Measurements from ENCODE around the gene IGFBP3.

The IGFBP3 gene

DNA sequence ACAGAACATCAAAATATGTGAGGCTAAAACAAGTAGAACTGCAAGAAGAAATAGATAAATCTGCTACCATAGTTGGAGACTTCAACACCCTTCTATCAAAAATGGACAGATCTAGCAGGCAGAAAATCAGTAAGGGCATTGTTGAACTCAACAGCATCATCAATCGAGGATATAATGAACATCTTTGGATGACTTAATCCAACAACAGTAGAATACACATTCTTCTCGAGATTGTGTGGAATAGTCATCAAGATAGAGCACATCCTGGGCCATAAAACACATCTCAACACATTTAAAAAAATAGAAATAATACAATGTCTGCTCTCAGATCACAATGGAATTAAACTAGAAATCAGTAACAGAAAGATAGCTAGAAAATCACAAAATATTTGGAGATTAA is 22.9 kb downstream of the IGFBP3 start:
- no peak for DNase-seq
- H3K9me3 ChIP-seq = peaks cover 0 to 2% (median 0%) of the 10 kb centered on the region in 3 donors
- H3K27ac ChIP-seq = no peak overlapping the region
- H3K27me3 ChIP-seq = peaks cover 0 to 8% of the 10 kb centered on the region in 2 donors
- H3K4me1 ChIP-seq = no peaks in the 10 kb centered on the region
- H3K36me3 ChIP-seq = no peaks in the 10 kb centered on the region
- H3K4me3 ChIP-seq = no peak overlapping the region
- TF ChIP-seq, protein P1, sequence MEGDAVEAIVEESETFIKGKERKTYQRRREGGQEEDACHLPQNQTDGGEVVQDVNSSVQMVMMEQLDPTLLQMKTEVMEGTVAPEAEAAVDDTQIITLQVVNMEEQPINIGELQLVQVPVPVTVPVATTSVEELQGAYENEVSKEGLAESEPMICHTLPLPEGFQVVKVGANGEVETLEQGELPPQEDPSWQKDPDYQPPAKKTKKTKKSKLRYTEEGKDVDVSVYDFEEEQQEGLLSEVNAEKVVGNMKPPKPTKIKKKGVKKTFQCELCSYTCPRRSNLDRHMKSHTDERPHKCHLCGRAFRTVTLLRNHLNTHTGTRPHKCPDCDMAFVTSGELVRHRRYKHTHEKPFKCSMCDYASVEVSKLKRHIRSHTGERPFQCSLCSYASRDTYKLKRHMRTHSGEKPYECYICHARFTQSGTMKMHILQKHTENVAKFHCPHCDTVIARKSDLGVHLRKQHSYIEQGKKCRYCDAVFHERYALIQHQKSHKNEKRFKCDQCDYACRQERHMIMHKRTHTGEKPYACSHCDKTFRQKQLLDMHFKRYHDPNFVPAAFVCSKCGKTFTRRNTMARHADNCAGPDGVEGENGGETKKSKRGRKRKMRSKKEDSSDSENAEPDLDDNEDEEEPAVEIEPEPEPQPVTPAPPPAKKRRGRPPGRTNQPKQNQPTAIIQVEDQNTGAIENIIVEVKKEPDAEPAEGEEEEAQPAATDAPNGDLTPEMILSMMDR (IDR thresholded peaks at IDR 0.05) = no peak
- intact Hi-C loops (cut with DNase I; ENCODE audit: low total_unique reads) = no loop called here

DNA sequence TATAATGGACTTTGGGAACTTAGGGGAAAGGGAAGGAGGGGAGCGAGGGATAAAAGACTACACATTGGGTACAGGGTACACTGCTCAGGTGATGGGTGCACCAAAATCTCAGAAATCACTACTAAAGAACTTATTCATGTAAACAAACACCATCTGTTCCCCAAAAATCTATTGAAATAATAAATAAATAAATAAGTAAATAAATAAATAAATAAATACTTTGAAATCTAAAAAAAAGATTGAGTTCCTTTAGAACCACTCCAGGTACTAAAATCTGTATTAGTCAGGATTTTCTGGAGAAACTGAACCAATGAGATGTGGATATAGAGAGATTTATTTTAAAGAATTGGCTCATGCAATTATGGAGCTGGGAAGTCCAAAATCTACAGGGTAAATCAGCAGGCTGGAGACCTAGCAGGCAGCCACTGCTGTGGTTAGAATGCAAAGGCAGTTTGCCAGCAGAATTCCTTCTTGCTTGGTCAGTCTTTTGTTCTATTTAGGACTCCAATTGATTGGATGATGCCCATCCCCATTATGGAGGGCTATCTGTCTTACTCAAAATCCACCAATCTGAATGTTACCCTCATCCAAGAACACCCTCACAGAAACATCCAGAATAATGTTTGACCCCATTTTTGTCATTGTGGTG is 23.9 kb downstream of the IGFBP3 start:
- Histone ChIP-seq H3K4me1 (no peaks in the 10 kb centered on the region), H3K9me3 (no peaks in the 10 kb centered on the region), H3K27ac (no peak overlapping the region), H3K36me3 (no peaks in the 10 kb centered on the region), H3K4me3 (no peak overlapping the region), H3K27me3 (peaks cover 0 to 8% of the 10 kb centered on the region in 2 donors)
- DNase-seq = no peak
- TF ChIP-seq, protein P1 (IDR thresholded peaks at IDR 0.05) = no peak
- intact Hi-C loops (cut with DNase I; ENCODE audit: low total_unique reads) = no loop called here

- no peak overlapping the region for H3K4me3 ChIP-seq
- DNase-seq = no peak
- intact Hi-C loops (cut with DNase I; ENCODE audit: low total_unique reads) = no loop called here
- no peaks in the 10 kb centered on the region for H3K4me1 ChIP-seq
- TF ChIP-seq, protein P1 (IDR thresholded peaks at IDR 0.05) = no peak
- no peak overlapping the region for H3K27ac ChIP-seq
- peaks cover 0 to 17% of the 10 kb centered on the region in 2 donors for H3K27me3 ChIP-seq
- H3K9me3 ChIP-seq = no peaks in the 10 kb centered on the region
- no peaks in the 10 kb centered on the region for H3K36me3 ChIP-seq
Measured at GRCh38 chr7:45894665-45895062, 26.4 kb downstream of the IGFBP3 start.

DNA sequence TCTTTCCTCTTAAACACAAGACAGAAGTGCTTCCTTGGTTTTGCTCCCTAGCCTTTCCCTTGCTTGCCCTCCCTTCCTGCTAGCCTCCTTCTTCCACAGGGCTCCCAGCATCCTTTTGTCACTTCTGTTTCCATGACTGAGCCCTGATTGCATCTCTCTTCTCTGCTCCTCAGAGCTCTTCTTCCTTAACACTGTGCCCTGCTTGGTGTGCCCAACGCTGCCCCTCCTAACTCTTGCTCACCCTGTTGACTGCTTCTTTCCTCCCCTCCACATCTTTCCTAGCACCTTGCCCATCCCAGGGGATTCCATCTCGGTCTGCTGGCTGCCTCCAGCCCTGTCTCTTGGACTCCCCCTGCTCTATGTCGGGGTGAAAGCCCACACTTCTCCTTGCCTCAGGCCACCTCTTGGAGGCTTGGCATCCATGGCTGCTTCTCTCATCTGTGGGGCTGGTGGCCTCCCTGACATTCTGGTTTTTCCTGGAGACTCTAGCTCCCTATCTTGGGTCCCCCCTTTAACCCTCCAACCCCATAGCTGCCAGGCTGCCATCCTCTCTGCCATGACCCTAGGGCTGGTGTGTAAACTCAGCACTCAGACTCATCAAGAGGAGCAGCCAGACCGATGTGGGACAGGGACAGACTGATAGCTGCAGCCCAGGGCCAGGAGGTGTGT is 26.9 kb downstream of the IGFBP3 start:
- Histone ChIP-seq H3K4me3 (no peak overlapping the region), H3K27ac (no peak overlapping the region), H3K36me3 (no peaks in the 10 kb centered on the region), H3K9me3 (no peaks in the 10 kb centered on the region), H3K27me3 (peaks cover 0 to 20% of the 10 kb centered on the region in 2 donors), H3K4me1 (peaks cover 0 to under 1% (median 0%) of the 10 kb centered on the region in 4 donors)
- no peak for DNase-seq
- intact Hi-C loops (cut with DNase I; ENCODE audit: low total_unique reads) = no loop called here
- TF ChIP-seq, protein P1 (IDR thresholded peaks at IDR 0.05) = no peak

DNA sequence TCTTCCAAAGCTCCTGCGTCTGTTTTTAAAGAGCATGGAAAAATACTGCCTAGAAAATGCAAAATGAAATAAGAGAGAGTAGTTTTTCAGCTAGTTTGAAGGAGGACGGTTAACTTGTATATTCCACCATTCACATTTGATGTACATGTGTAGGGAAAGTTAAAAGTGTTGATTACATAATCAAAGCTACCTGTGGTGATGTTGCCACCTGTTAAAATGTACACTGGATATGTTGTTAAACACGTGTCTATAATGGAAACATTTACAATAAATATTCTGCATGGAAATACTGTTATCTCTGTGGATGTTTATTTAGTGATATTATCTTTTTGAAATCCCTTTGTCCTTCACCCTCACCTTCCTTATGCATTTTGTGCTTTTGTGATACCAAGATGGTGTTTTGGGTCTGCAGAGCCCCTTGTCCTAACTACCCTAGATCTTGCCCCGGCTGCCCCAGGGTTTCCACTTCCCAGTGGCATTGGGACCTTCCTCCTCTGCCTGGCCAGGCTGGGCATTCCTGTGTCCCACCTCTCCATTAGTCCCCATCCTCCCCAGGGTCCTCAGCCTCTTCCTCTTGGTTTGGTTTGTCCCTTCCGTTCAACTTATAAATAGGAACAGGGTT is 27.6 kb downstream of the IGFBP3 start:
- TF ChIP-seq, protein P1 (IDR thresholded peaks at IDR 0.05) = no peak
- H3K4me3 ChIP-seq = no peak overlapping the region
- H3K9me3 ChIP-seq = no peaks in the 10 kb centered on the region
- H3K36me3 ChIP-seq = no peaks in the 10 kb centered on the region
- intact Hi-C loops (cut with DNase I; ENCODE audit: low total_unique reads) = no loop called here
- H3K27me3 ChIP-seq = peaks cover 0 to 27% of the 10 kb centered on the region in 2 donors
- peaks cover 0 to 7% (median 6%) of the 10 kb centered on the region in 4 donors for H3K4me1 ChIP-seq
- H3K27ac ChIP-seq = no peak overlapping the region
- DNase-seq = no peak
